ENCODE measurements around the gene LSAMP. TPM values are rescaled to one million over a fixed set of nuclear protein-coding genes. Genes with fewer than 3 reads are reported as not detected.

The LSAMP gene
- total RNA-seq, 1 experiment from 2014 or later, result 0.15 TPM

- intact Hi-C loops (cut with micrococcal nuclease), result no loop called here
- CTCF ChIA-PET, result no interaction called here
These were observed 326.7 kb downstream of the LSAMP start for GRCh38 chr3:116118475-116119169.

DNA sequence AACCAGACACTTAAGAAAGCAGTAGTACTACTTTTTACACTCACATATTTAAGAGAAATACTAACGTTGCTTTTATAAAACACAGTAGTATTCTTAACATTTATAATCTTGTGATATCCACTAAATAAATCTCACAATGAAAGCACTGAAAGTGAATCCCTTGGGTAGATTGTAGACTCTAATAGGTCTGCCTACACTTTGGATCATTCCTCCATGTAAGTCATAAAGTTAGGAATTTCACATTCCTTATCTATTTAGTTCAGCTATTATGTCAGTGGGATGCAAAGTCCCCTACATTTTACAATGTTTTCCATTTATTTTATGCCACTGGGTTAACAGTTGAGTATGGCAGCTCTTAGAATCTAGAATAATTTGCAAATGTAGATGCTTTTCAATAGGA is 330.7 kb downstream of the LSAMP start:
- Histone ChIP-seq H3K4me2 (ENCODE audit: low read length) (no peak overlapping the region), H3K4me3 (ENCODE audit: low read length) (no peak overlapping the region), H4K20me1 (ENCODE audit: low read length) (no peaks in the 10 kb centered on the region), H2AFZ (ENCODE audit: low read length) (no peak overlapping the region), H3K27ac (ENCODE audit: low read length) (no peak overlapping the region), H3K9ac (ENCODE audit: low read length) (no peak overlapping the region), H3K79me2 (ENCODE audit: low read length) (no peaks in the 10 kb centered on the region), H3K36me3 (ENCODE audit: low read depth, low read length) (no peaks in the 10 kb centered on the region), H3K4me1 (ENCODE audit: insufficient read depth, low read length) (no peaks in the 10 kb centered on the region), H3K27me3 (ENCODE audit: low read length) (no peaks in the 10 kb centered on the region), H3K9me3 (ENCODE audit: low read length) (no peaks in the 10 kb centered on the region), H3K9me2 (replicated peaks; ENCODE audit: low read length) (no peaks in the 10 kb centered on the region), H3F3A (ENCODE audit: low read length, unreplicated experiment) (no peaks in the 10 kb centered on the region)
- no TSS peak for BruUV-seq (replicated peaks)
- POLR2A ChIA-PET (ENCODE audit: unreplicated experiment), result no interaction called here
- intact Hi-C loops (cut with micrococcal nuclease), result no loop called here
- CTCF ChIA-PET, result no interaction called here
- DNase-seq (no peak), ATAC-seq (no peak)
- TF ChIP-seq EZH2phosphoT487 (IDR thresholded peaks at IDR 0.05; ENCODE audit: borderline replicate concordance, low read length) (no peak), EZH2 (IDR thresholded peaks at IDR 0.05; ENCODE audit: low read length, unreplicated experiment) (no peak), CTCF (conservative IDR thresholded peaks at IDR 0.05; ENCODE audit: low read depth, low read length) (no peak)

More at GRCh38 chr3:116118475-116119169, 326.7 kb downstream of the LSAMP start:
- H3K9ac ChIP-seq (ENCODE audit: low read length), result no peak overlapping the region
- no peak for TF ChIP-seq CTCF (conservative IDR thresholded peaks at IDR 0.05; ENCODE audit: low read depth, low read length)
- no peak for TF ChIP-seq EZH2 (IDR thresholded peaks at IDR 0.05; ENCODE audit: low read length, unreplicated experiment)
- no peak for ATAC-seq
- H3K4me3 ChIP-seq (ENCODE audit: low read length), result no peak overlapping the region
- no peak for DNase-seq
- no peaks in the 10 kb centered on the region for H3F3A ChIP-seq (ENCODE audit: low read length, unreplicated experiment)
- H4K20me1 ChIP-seq (ENCODE audit: low read length), result no peaks in the 10 kb centered on the region
- H3K27me3 ChIP-seq (ENCODE audit: low read length), result no peaks in the 10 kb centered on the region
- H3K9me2 ChIP-seq (replicated peaks; ENCODE audit: low read length), result no peaks in the 10 kb centered on the region
- H3K36me3 ChIP-seq (ENCODE audit: low read depth, low read length), result no peaks in the 10 kb centered on the region
- no peak overlapping the region for H3K4me2 ChIP-seq (ENCODE audit: low read length)
- H3K4me1 ChIP-seq (ENCODE audit: insufficient read depth, low read length), result no peaks in the 10 kb centered on the region
- BruUV-seq (replicated peaks), result no TSS peak
- POLR2A ChIA-PET (ENCODE audit: unreplicated experiment), result no interaction called here
- no peak overlapping the region for H3K27ac ChIP-seq (ENCODE audit: low read length)
- H2AFZ ChIP-seq (ENCODE audit: low read length), result no peak overlapping the region
- no peaks in the 10 kb centered on the region for H3K9me3 ChIP-seq (ENCODE audit: low read length)
- H3K79me2 ChIP-seq (ENCODE audit: low read length), result no peaks in the 10 kb centered on the region

- no peaks in the 10 kb centered on the region for H3K9me3 ChIP-seq (ENCODE audit: low read length)
- ATAC-seq, result no peak
- no peak for DNase-seq
- POLR2A ChIA-PET (ENCODE audit: unreplicated experiment), result no interaction called here
- CTCF ChIA-PET, result no interaction called here
- no peaks in the 10 kb centered on the region for H4K20me1 ChIP-seq (ENCODE audit: low read length)
- no peaks in the 10 kb centered on the region for H3F3A ChIP-seq (ENCODE audit: low read length, unreplicated experiment)
- no peak overlapping the region for H3K9ac ChIP-seq (ENCODE audit: low read length)
- H3K4me3 ChIP-seq (ENCODE audit: low read length), result no peak overlapping the region
- no peak overlapping the region for H3K27ac ChIP-seq (ENCODE audit: low read length)
- TF ChIP-seq CTCF (conservative IDR thresholded peaks at IDR 0.05; ENCODE audit: low read depth, low read length), result no peak
- TF ChIP-seq EZH2 (IDR thresholded peaks at IDR 0.05; ENCODE audit: low read length, unreplicated experiment), result no peak
- TF ChIP-seq EZH2phosphoT487 (IDR thresholded peaks at IDR 0.05; ENCODE audit: borderline replicate concordance, low read length), result no peak
- H2AFZ ChIP-seq (ENCODE audit: low read length), result no peak overlapping the region
- no peaks in the 10 kb centered on the region for H3K36me3 ChIP-seq (ENCODE audit: low read depth, low read length)
- H3K4me2 ChIP-seq (ENCODE audit: low read length), result no peak overlapping the region
- no peaks in the 10 kb centered on the region for H3K4me1 ChIP-seq (ENCODE audit: insufficient read depth, low read length)
- BruUV-seq (replicated peaks), result no TSS peak
- no peaks in the 10 kb centered on the region for H3K9me2 ChIP-seq (replicated peaks; ENCODE audit: low read length)
- no peaks in the 10 kb centered on the region for H3K27me3 ChIP-seq (ENCODE audit: low read length)
- intact Hi-C loops (cut with micrococcal nuclease), result no loop called here
- no peaks in the 10 kb centered on the region for H3K79me2 ChIP-seq (ENCODE audit: low read length)
These were observed 332.6 kb downstream of the LSAMP start for GRCh38 chr3:116112696-116113095.

Data from PC-3 (cell line).